ENCODE data around the gene ARRB1.

Gene ARRB1

GRCh38 chr11:75289511-75289760, 62.0 kb downstream of the ARRB1 start:
- no peak for DNase-seq (ENCODE audit: low read depth in 2 of 2)
- TF ChIP-seq, protein P1, sequence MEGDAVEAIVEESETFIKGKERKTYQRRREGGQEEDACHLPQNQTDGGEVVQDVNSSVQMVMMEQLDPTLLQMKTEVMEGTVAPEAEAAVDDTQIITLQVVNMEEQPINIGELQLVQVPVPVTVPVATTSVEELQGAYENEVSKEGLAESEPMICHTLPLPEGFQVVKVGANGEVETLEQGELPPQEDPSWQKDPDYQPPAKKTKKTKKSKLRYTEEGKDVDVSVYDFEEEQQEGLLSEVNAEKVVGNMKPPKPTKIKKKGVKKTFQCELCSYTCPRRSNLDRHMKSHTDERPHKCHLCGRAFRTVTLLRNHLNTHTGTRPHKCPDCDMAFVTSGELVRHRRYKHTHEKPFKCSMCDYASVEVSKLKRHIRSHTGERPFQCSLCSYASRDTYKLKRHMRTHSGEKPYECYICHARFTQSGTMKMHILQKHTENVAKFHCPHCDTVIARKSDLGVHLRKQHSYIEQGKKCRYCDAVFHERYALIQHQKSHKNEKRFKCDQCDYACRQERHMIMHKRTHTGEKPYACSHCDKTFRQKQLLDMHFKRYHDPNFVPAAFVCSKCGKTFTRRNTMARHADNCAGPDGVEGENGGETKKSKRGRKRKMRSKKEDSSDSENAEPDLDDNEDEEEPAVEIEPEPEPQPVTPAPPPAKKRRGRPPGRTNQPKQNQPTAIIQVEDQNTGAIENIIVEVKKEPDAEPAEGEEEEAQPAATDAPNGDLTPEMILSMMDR (IDR thresholded peaks at IDR 0.05; ENCODE audit: low read depth, low read length), result no peak
- H3K4me3 ChIP-seq (replicated peaks in 1 of 2; ENCODE audit: low read depth in 2 of 2, low read length in 2 of 2), result no peak overlapping the region

GRCh38 chr11:75287579-75287978, 63.9 kb downstream of the ARRB1 start:
- DNase-seq (ENCODE audit: low read depth in 2 of 2), result no peak
- H3K4me3 ChIP-seq (replicated peaks in 1 of 2; ENCODE audit: low read depth in 2 of 2, low read length in 2 of 2), result no peak overlapping the region
- TF ChIP-seq, protein P1 (IDR thresholded peaks at IDR 0.05; ENCODE audit: low read depth, low read length), result no peak

DNA sequence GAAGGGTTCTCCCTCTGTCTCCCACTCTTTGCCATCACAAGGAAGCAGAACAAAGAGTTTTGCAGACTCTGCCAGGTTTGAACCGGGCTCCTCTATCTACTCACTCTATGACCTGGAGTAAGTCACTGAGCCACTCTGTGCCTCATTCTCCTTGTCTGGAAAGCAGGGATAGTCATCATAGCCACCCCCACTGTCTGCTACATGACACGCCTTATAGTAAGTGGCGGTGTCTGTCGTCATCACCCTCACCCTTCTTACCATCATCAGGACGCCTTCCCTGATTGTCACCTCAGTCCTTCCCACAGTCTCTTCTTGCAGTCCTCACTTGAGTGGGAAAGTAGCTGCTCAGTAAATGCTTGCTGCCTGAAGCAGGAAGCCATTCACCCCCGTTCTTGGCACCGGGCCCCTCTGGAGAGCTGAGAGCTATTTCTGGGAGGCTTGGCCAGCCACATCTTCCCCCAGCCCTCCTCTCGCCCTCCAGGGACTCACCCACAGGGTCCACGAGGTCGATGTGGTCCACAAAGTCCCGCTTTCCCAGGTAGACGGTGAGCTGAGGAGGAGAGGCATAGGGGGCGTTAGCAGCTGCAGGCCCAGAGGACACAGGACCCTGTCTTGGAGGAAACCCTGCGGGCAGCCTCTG, 64.5 kb downstream of the ARRB1 start:
- H3K4me3 ChIP-seq (replicated peaks in 1 of 2; ENCODE audit: low read depth in 2 of 2, low read length in 2 of 2), result no peak overlapping the region
- TF ChIP-seq, protein P1 (IDR thresholded peaks at IDR 0.05; ENCODE audit: low read depth, low read length), result no peak
- peak; percentile 17 to 45 for DNase-seq (ENCODE audit: low read depth in 2 of 2)

DNA sequence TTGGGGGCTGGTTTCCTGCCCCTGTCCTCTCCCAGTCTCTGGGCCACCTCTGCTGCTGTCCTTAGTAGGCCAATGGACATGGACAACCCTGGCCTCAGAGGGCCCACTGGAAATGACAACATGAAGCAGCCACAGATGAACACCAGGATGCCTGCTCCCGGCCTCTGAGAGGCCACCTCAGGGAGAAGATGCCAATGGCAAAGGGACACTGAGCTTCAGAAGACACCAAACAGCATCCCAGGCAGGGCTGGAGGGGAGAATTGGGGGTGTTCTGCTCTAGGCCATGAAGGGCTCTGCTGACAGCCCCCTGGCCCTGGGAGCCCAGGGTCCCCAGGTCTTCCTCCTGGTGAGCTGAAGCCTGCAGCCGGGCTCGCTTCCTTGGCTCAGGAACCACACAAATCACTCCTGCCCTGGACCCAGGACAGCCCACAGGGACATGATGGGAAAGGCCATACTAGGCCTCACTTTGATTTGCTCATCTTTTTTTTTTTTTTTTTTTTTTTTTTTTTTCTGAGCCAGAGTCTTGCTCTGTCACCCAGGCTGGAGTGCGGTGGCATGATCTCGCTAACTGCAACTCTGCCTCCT, 65.6 kb downstream of the ARRB1 start:
- TF ChIP-seq, protein P1 (IDR thresholded peaks at IDR 0.05; ENCODE audit: low read depth, low read length), result no peak
- no peak for DNase-seq (ENCODE audit: low read depth in 2 of 2)
- no peak overlapping the region for H3K4me3 ChIP-seq (replicated peaks in 1 of 2; ENCODE audit: low read depth in 2 of 2, low read length in 2 of 2)

DNA sequence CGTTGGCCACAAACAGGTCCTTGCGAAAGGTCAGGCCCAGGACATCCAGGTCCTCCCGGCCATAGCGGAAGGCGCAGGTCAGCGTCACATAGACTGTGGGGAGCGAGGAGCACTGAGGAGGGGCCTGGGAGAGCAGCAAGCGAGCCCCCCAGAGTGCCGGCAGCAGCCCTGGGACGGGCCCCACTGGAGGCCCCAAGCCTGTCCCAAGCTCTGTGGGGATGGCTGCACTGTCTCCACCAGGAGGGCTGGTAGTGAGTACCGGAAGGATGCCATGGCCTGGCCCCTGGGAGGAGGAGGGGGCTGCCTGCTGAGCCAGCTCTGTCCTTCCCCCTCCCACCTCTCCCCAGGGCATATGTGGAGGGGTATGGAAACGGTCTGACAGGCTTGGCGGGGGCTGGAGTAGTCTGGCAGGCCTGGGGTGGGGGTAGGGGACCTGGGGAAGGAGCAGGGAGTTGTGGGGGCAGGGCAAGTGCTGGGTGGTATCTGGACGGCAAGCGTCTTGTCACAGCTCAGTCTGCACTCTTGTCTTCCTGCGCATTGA, 68.0 kb downstream of the ARRB1 start:
- no peak overlapping the region for H3K4me3 ChIP-seq (replicated peaks in 1 of 2; ENCODE audit: low read depth in 2 of 2, low read length in 2 of 2)
- no peak for DNase-seq (ENCODE audit: low read depth in 2 of 2)
- TF ChIP-seq, protein P1 (IDR thresholded peaks at IDR 0.05; ENCODE audit: low read depth, low read length), result no peak

DNA sequence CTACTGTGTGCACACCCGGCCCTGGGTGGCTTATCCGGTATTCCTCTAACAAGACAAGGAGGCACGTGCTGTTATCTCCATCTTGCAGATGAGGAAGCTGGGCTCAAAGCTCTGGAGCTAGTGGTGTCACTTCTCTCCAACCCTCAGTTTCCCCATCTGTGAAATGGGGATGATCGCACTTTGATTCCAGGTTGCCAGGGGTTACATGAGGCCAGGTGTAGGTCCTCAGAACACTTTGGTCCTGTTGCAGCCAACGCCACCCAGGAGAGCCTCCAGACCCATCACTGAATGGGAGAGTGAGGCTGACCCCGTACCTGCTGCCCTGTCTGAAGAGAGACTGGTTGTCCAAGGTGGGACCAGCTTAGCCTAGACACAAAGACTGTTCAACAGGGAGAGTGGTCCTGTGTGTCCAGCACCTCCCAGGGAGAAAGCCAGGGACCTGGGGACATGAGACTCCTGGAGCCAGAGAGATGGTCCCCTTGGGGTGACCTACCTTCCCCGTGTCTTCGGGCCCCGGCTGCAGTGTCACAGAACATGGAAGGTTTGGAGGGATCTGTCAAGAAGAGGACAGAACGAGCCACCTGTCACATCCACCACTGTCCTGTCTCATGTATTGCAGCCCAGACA, 69.9 kb downstream of the ARRB1 start:
- TF ChIP-seq, protein P1 (IDR thresholded peaks at IDR 0.05; ENCODE audit: low read depth, low read length), result no peak
- no peak overlapping the region for H3K4me3 ChIP-seq (replicated peaks in 1 of 2; ENCODE audit: low read depth in 2 of 2, low read length in 2 of 2)
- DNase-seq (ENCODE audit: low read depth in 2 of 2), result no peak

Data from cardiac fibroblast (primary cell).